Measurements from ENCODE around the gene SGF29.
"Not testable (repeated sequence)": the region's sequence is repeated elsewhere in the genome, so short reads cannot be mapped to it uniquely, and the experiment has no call there.

The SGF29 gene

DNA sequence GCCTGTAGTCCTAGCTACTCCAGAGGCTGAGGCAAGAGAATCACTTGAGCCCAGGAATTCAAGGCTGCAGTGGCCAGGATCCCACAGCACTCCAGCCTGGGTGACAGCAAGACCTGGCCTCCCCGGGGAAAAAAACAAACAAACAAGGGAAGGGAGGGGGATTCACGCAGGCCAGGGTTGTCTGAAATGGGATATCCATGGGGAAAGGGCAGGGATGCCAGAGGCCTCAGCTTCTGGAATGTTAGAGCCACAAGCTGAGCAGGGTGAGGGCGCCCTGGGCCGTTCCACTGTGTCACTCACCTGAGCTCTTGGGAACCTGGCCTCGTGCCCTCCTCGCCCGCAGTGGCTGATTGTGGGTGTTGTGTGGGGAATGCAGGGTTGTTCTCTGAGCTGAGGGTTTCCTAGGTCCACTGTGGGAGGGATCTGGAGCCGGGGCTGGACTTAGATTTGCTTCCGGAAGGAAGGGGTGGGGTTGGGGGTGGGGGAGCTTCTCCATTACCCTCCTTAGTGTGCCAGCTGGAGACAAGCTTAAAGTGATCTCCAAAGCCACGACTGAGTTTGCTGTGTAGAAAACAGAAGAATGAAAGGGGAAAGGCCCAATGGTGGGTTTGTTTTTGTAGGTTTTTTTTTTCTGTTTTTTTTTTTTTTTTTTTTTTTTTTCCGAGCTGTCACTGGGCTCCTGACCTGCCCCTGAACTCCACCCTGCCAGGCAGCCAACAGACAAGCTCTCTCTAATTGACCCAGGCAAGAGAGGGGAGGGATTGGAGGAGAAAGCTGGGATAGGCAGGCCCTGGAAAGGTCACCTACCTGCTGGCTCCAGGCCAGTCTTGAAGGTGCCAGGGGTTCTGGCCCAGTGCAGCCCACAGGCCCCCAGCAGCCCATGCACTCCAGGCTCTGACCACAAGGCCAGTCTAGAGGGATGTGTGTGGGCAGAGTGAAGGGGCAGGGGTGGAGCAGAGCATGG is 56.2 kb downstream of the SGF29 start, which contains the start of gene SULT1A1:
TSS of gene SULT1A1 (minus strand) at position 414 of the 964 bp plus-strand sequence. CDS start 1,189 bp downstream, outside the sequence.
- Histone ChIP-seq H4K20me1 (ENCODE audit: insufficient read depth, low read length) (no peaks in the 10 kb centered on the region), H3K36me3 (ENCODE audit: insufficient read depth, low read length) (no peaks in the 10 kb centered on the region), H3K4me2 (ENCODE audit: insufficient read depth, low read length) (no peak within 1 kb of the TSS), H3K4me1 (ENCODE audit: insufficient read depth, low read length) (no peaks in the 10 kb centered on the region), H3K9ac (ENCODE audit: low read depth, low read length) (no peak within 1 kb of the TSS), H3K27me3 (ENCODE audit: insufficient read depth, low read length, poor library complexity) (no peaks in the 10 kb centered on the region), H3K27ac (ENCODE audit: low read length) (no peak within 1 kb of the TSS), H3K9me3 (ENCODE audit: insufficient read depth, low read length, severe bottlenecking) (no peaks in the 10 kb centered on the region), H3K79me2 (ENCODE audit: insufficient read depth, low read length) (no peaks in the 10 kb centered on the region), H2AFZ (ENCODE audit: low read depth, low read length) (no peak within 1 kb of the TSS), H3K4me3 (ENCODE audit: low read depth in 1 of 2, low read length in 2 of 2) (no peak within 1 kb of the TSS)
- DNase-seq (no peak), ATAC-seq (ENCODE audit: insufficient read depth, low read depth) (no peak)
- no peak for TF ChIP-seq EZH2 (IDR thresholded peaks at IDR 0.05; ENCODE audit: borderline replicate concordance, low read depth, low read length, severe bottlenecking)
- TF ChIP-seq, protein P1, sequence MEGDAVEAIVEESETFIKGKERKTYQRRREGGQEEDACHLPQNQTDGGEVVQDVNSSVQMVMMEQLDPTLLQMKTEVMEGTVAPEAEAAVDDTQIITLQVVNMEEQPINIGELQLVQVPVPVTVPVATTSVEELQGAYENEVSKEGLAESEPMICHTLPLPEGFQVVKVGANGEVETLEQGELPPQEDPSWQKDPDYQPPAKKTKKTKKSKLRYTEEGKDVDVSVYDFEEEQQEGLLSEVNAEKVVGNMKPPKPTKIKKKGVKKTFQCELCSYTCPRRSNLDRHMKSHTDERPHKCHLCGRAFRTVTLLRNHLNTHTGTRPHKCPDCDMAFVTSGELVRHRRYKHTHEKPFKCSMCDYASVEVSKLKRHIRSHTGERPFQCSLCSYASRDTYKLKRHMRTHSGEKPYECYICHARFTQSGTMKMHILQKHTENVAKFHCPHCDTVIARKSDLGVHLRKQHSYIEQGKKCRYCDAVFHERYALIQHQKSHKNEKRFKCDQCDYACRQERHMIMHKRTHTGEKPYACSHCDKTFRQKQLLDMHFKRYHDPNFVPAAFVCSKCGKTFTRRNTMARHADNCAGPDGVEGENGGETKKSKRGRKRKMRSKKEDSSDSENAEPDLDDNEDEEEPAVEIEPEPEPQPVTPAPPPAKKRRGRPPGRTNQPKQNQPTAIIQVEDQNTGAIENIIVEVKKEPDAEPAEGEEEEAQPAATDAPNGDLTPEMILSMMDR (IDR thresholded peaks at IDR 0.05; ENCODE audit: borderline replicate concordance, extremely low read depth, low read length, poor library complexity, severe bottlenecking) = no peak

DNA sequence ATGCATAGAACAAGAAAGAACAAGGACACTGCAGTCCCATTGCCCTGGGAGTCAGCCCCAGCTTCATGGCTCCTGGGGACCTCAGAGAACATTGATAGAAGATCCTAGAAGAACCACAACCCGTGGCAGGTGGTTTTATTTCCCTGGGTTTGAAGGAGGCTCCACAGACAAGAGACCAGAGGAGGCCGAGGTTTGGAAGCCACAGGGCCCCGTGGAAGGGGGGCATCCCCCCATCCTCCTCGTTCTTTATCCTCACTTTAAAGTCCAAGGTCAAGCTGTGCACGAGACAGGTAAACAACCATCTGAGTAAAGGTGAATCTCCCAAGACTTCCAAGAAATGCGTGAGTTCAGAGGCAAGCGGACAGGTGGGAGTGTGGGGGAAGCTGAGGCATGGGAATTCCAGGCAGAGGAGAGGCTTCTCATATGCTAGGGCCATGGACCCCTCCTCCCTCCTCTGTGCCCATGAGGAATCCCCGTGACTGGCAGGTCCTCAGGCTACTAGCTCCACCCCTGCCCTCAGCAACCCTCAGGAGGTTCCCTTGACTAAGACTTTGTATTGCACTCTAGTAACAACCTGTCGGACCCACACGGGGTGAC is 57.0 kb downstream of the SGF29 start:
- H3K36me3 ChIP-seq (ENCODE audit: insufficient read depth, low read length) = no peaks in the 10 kb centered on the region
- H3K4me1 ChIP-seq (ENCODE audit: insufficient read depth, low read length) = no peaks in the 10 kb centered on the region
- no peaks in the 10 kb centered on the region for H3K9me3 ChIP-seq (ENCODE audit: insufficient read depth, low read length, severe bottlenecking)
- no peak for ATAC-seq (ENCODE audit: insufficient read depth, low read depth)
- no peak overlapping the region for H2AFZ ChIP-seq (ENCODE audit: low read depth, low read length)
- H3K4me2 ChIP-seq (ENCODE audit: insufficient read depth, low read length) = no peak overlapping the region
- H3K27ac ChIP-seq (ENCODE audit: low read length) = no peak overlapping the region
- H3K4me3 ChIP-seq (ENCODE audit: low read depth in 1 of 2, low read length in 2 of 2) = no peak overlapping the region
- H3K27me3 ChIP-seq (ENCODE audit: insufficient read depth, low read length, poor library complexity) = no peaks in the 10 kb centered on the region
- no peak overlapping the region for H3K9ac ChIP-seq (ENCODE audit: low read depth, low read length)
- TF ChIP-seq, protein P1 (IDR thresholded peaks at IDR 0.05; ENCODE audit: borderline replicate concordance, extremely low read depth, low read length, poor library complexity, severe bottlenecking) = no peak
- no peak for TF ChIP-seq EZH2 (IDR thresholded peaks at IDR 0.05; ENCODE audit: borderline replicate concordance, low read depth, low read length, severe bottlenecking)
- H3K79me2 ChIP-seq (ENCODE audit: insufficient read depth, low read length) = no peaks in the 10 kb centered on the region
- no peak for DNase-seq
- H4K20me1 ChIP-seq (ENCODE audit: insufficient read depth, low read length) = no peaks in the 10 kb centered on the region

DNA sequence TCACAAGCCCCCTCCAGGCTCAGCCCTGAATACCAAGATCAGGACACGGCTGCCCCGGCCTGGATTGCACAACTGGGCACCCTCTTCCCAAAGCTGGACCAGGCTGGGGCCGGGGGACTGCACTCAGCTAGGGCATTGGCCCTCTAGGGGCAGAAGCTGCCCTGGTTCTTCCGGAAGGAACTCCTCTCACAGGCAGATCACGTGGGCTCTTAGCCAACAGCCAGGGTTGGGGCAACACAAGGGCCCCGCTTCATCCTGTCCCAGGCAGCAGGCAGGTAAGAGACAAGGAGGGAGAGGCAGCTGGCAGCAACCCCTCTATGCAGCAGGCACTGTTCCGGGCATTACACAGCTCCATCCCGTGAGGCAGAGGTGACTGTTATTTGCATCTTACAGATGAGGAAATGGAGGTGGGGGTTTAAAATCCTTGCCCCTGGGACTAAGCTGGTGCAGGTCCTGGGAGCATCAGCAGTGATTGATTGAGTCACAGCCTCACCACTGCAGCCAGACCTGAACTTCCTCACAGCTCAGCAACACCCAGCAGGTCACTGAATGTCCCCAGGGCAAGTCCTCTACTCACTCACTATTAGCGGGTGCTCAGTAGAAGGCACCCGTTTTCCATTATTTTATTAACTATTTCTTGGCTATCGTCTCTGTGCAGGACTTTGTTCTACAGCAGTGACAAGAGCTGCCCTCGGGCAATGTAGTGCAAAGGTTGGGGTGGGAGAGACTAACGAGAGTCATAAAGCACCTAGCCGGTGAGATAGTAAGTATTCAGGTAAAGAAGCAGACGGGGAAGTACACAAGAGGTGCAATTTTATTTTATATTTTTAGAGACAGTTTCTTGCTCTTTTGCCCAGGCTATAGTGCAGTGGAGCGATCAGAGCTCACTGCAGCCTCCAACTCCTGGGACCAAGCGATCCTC is 58.9 kb downstream of the SGF29 start:
- H4K20me1 ChIP-seq (ENCODE audit: insufficient read depth, low read length); H3K9ac ChIP-seq (ENCODE audit: low read depth, low read length); H3K4me2 ChIP-seq (ENCODE audit: insufficient read depth, low read length); H3K36me3 ChIP-seq (ENCODE audit: insufficient read depth, low read length); H3K9me3 ChIP-seq (ENCODE audit: insufficient read depth, low read length, severe bottlenecking); H3K4me1 ChIP-seq (ENCODE audit: insufficient read depth, low read length); H3K27me3 ChIP-seq (ENCODE audit: insufficient read depth, low read length, poor library complexity); H3K4me3 ChIP-seq (ENCODE audit: low read depth in 1 of 2, low read length in 2 of 2); DNase-seq; H3K79me2 ChIP-seq (ENCODE audit: insufficient read depth, low read length); H3K27ac ChIP-seq (ENCODE audit: low read length); H2AFZ ChIP-seq (ENCODE audit: low read depth, low read length): not testable (repeated sequence)
- ATAC-seq (ENCODE audit: insufficient read depth, low read depth) = 0 out of 3 replicates have a peak, but pooled peaks have one; percentile 16

DNA sequence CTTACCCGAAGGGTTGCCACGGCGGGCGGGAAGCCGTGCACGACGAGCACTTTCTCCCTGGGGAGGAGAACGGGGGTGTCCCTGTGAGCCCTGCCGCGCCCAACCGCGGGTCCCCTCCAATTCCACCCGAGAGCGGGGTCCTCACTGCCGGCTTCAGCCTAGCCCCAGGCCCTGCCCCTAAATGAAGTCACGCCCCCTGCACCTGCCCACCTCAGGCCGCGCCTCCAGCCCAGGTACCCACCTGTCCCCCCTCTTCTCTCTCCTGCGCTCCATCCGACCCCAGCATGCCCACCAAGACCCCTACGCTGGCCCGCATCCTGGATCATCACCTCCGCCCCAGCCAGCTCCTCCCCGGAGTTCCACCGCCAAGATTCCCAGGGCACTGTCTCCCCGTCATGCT is 60.2 kb downstream of the SGF29 start:
- H3K4me3 ChIP-seq (ENCODE audit: low read depth in 1 of 2, low read length in 2 of 2); H3K4me1 ChIP-seq (ENCODE audit: insufficient read depth, low read length); ATAC-seq (ENCODE audit: insufficient read depth, low read depth); H2AFZ ChIP-seq (ENCODE audit: low read depth, low read length); H3K9me3 ChIP-seq (ENCODE audit: insufficient read depth, low read length, severe bottlenecking); H3K4me2 ChIP-seq (ENCODE audit: insufficient read depth, low read length); H3K79me2 ChIP-seq (ENCODE audit: insufficient read depth, low read length); H3K9ac ChIP-seq (ENCODE audit: low read depth, low read length); H3K27me3 ChIP-seq (ENCODE audit: insufficient read depth, low read length, poor library complexity); H4K20me1 ChIP-seq (ENCODE audit: insufficient read depth, low read length); DNase-seq; H3K36me3 ChIP-seq (ENCODE audit: insufficient read depth, low read length); H3K27ac ChIP-seq (ENCODE audit: low read length): not testable (repeated sequence)

DNA sequence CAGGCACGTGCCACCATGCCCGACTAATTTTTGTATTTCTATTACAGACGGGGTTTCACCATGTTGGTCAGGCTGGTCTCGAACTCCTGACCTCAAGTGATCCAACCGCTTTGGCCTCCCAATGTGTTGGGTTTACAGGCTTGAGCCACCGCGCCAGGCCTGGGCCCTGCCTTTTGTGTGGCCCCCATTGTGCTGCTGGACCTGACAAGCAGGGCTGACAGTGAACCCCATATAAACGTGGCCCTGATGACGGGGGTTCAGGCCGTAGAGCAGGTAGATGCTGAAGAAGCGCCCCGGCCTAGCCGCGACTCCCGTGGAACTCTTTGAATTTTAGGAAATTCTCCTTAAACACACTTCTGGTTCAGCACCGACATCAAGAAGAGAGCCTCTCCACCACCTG is 60.8 kb downstream of the SGF29 start:
- not testable (repeated sequence) for H3K36me3 ChIP-seq (ENCODE audit: insufficient read depth, low read length); H3K4me2 ChIP-seq (ENCODE audit: insufficient read depth, low read length); H3K9me3 ChIP-seq (ENCODE audit: insufficient read depth, low read length, severe bottlenecking); DNase-seq; H3K27ac ChIP-seq (ENCODE audit: low read length); ATAC-seq (ENCODE audit: insufficient read depth, low read depth); H2AFZ ChIP-seq (ENCODE audit: low read depth, low read length); H3K4me1 ChIP-seq (ENCODE audit: insufficient read depth, low read length); H3K4me3 ChIP-seq (ENCODE audit: low read depth in 1 of 2, low read length in 2 of 2); H3K9ac ChIP-seq (ENCODE audit: low read depth, low read length); H3K27me3 ChIP-seq (ENCODE audit: insufficient read depth, low read length, poor library complexity); H4K20me1 ChIP-seq (ENCODE audit: insufficient read depth, low read length); H3K79me2 ChIP-seq (ENCODE audit: insufficient read depth, low read length)

Measured in DND-41 (cell line).